Neuronal stem cell (in vitro differentiated cells): Measurements from ENCODE around the gene AAGAB.

Experiments
- DNase-seq: peaks from one replicate; pipeline ENCODE4 v3.0.0-alpha.2; 2013; ENCODE audit warnings: low spot score
- H2AFZ ChIP-seq: one replicate; pipeline ENCODE4 v1.6.1; 2013; ENCODE audit warnings: mild to moderate bottlenecking, low read length, inconsistent platforms
- H2AK5ac ChIP-seq: 2 replicates; pipeline ENCODE4 v1.6.1; 2013; ENCODE audit warnings: low read depth, mild to moderate bottlenecking, inconsistent platforms, low read length, moderate library complexity, mixed read lengths
- H2BK120ac ChIP-seq: 2 replicates; pipeline ENCODE4 v1.6.1; 2013; ENCODE audit warnings: low read depth, mild to moderate bottlenecking, inconsistent platforms, low read length, moderate library complexity, mixed read lengths
- H2BK12ac ChIP-seq: one replicate; pipeline ENCODE4 v1.6.1; 2013; ENCODE audit warnings: low read length, inconsistent platforms
- H2BK15ac ChIP-seq: 2 replicates; pipeline ENCODE4 v1.6.1; 2013; ENCODE audit warnings: mild to moderate bottlenecking, low read length, inconsistent platforms, mixed read lengths
- H2BK5ac ChIP-seq: one replicate; pipeline ENCODE4 v1.6.1; 2013; ENCODE audit warnings: inconsistent platforms, mild to moderate bottlenecking, low read length, moderate library complexity
- H3K14ac ChIP-seq: one replicate; pipeline ENCODE4 v1.6.1; 2013; ENCODE audit warnings: low read length, inconsistent platforms
- H3K18ac ChIP-seq: 2 replicates; pipeline ENCODE4 v1.6.1; 2013; ENCODE audit warnings: low read length, inconsistent platforms
- H3K23ac ChIP-seq: 2 replicates; pipeline ENCODE4 v1.6.1; 2013; ENCODE audit warnings: low read depth, mild to moderate bottlenecking, mixed read lengths, low read length, inconsistent platforms; ENCODE audit not compliant: poor library complexity
- H3K27ac ChIP-seq: replicated peaks from 3 replicates; pipeline ENCODE4 v1.5.1; 2013; ENCODE audit warnings: low read length, inconsistent platforms
- H3K27me3 ChIP-seq, 3 experiments: 2 replicates each; pipeline ENCODE4 v1.6.1; 2013; ENCODE audit warnings: low read length in 3 of 3, mild to moderate bottlenecking in 2 of 3, inconsistent platforms in 1 of 3, low read depth in 1 of 3, mixed read lengths in 1 of 3, moderate library complexity in 1 of 3; ENCODE audit not compliant: control insufficient read depth in 3 of 3, insufficient read depth in 3 of 3
- H3K36me3 ChIP-seq, 2 donors: replicated peaks in 1 of 2; 2 replicates each; pipeline ENCODE4 v1.6.1; 2013; ENCODE audit warnings: low read length in 2 of 2; ENCODE audit not compliant: control insufficient read depth in 2 of 2, insufficient read depth in 2 of 2
- H3K4ac ChIP-seq: 2 replicates; pipeline ENCODE4 v1.6.1; 2013; ENCODE audit warnings: inconsistent platforms, mild to moderate bottlenecking, low read length, moderate library complexity
- H3K4me1 ChIP-seq, 2 donors: 1 replicate in 1 of 2; 2 replicates in 1 of 2; pipeline ENCODE4 v1.6.1; 2013; ENCODE audit warnings: low read length in 2 of 2, low read depth in 1 of 2; ENCODE audit not compliant: control insufficient read depth in 2 of 2, insufficient read depth in 1 of 2
- H3K4me2 ChIP-seq: one replicate; pipeline ENCODE4 v1.6.1; 2013; ENCODE audit warnings: mild to moderate bottlenecking, low read length, inconsistent platforms; ENCODE audit not compliant: insufficient read depth, poor library complexity, severe bottlenecking
- H3K4me3 ChIP-seq, 2 donors: 2 replicates each; pipeline ENCODE4 v1.5.1; 2013; ENCODE audit warnings: low read length in 2 of 2, mild to moderate bottlenecking in 2 of 2, inconsistent platforms in 1 of 2, moderate library complexity in 1 of 2
- H3K79me1 ChIP-seq: one replicate; pipeline ENCODE4 v1.6.1; 2013; ENCODE audit warnings: low read depth, mild to moderate bottlenecking, inconsistent platforms, low read length, moderate library complexity
- H3K9ac ChIP-seq: one replicate; pipeline ENCODE4 v1.6.1; 2013; ENCODE audit warnings: mild to moderate bottlenecking, low read depth, low read length, inconsistent platforms; ENCODE audit not compliant: poor library complexity
- H3K9me3 ChIP-seq, 2 donors: replicated peaks in 1 of 2; 2 replicates each; pipeline versions ENCODE3 to v1.6.1; 2013; ENCODE audit warnings: low read length in 2 of 2, mild to moderate bottlenecking in 2 of 2, inconsistent platforms in 1 of 2, low read depth in 1 of 2, mixed read lengths in 1 of 2, moderate library complexity in 1 of 2; ENCODE audit not compliant: control insufficient read depth in 2 of 2, insufficient read depth in 1 of 2
- H4K8ac ChIP-seq: one replicate; pipeline ENCODE4 v1.6.1; 2013; ENCODE audit warnings: low read depth, mild to moderate bottlenecking, inconsistent platforms, low read length, moderate library complexity
- H4K91ac ChIP-seq: one replicate; pipeline ENCODE4 v1.6.1; 2013; ENCODE audit warnings: low read length, low read depth, mild to moderate bottlenecking, inconsistent platforms; ENCODE audit not compliant: poor library complexity
- WGBS, 2 donors: extraction: QIAGEN DNeasy Blood & Tissue Kit; methylation state at CpG; one replicate each; pipeline ENCODE4 v1.1.7; 2013; ENCODE audit warnings: missing lambda C conversion rate in 2 of 2, mixed read lengths in 1 of 2; ENCODE audit not compliant: insufficient read length in 2 of 2, insufficient replicate concordance in 1 of 2; ENCODE audit errors: extremely low coverage in 2 of 2; 5-methylcytosine and 5-hydroxymethylcytosine counted together

The AAGAB gene

GRCh38 chr15:67164811-67165253, 89.6 kb downstream of the AAGAB start:
- Histone ChIP-seq H3K4me3 (no peak overlapping the region), H3K14ac (no peak overlapping the region), H2AFZ (no peak overlapping the region), H2BK120ac (peak overlapping the region; percentile 57), H3K4me2 (no peak overlapping the region), H3K79me1 (no peaks in the 10 kb centered on the region), H3K9me3 (no peaks in the 10 kb centered on the region), H3K27ac (no peak overlapping the region), H4K91ac (no peak overlapping the region), H3K4ac (no peak overlapping the region), H2BK15ac (no peak overlapping the region), H3K4me1 (peaks cover 18 to 20% of the 10 kb centered on the region in 2 donors), H3K36me3 (peaks cover 16 to 45% of the 10 kb centered on the region in 2 donors), H4K8ac (peak overlapping the region; percentile 45), H3K23ac (no peak overlapping the region), H3K18ac (peak overlapping the region; percentile 80), H2BK12ac (no peak overlapping the region), H2BK5ac (peak overlapping the region; percentile 30), H3K27me3 (no peaks in the 10 kb centered on the region), H3K9ac (no peak overlapping the region), H2AK5ac (peak overlapping the region; percentile 54)
- no peak for DNase-seq
- WGBS, 2 donors: no CpG with 5 or more reads among the region's 17 CpGs

GRCh38 chr15:67164401-67164791, 90.1 kb downstream of the AAGAB start:
- DNase-seq: no peak
- no peak overlapping the region for H3K4me2 ChIP-seq
- H2BK5ac ChIP-seq: no peak overlapping the region
- no peak overlapping the region for H3K4me3 ChIP-seq
- no peak overlapping the region for H3K27ac ChIP-seq
- no peak overlapping the region for H2BK15ac ChIP-seq
- H3K23ac ChIP-seq: no peak overlapping the region
- no peak overlapping the region for H3K9ac ChIP-seq
- peak overlapping the region; percentile 80 for H3K18ac ChIP-seq
- peak overlapping the region; percentile 29 for H3K4ac ChIP-seq
- no peaks in the 10 kb centered on the region for H3K79me1 ChIP-seq
- no peak overlapping the region for H4K91ac ChIP-seq
- no peak overlapping the region for H4K8ac ChIP-seq
- WGBS, 2 donors: no CpG with 5 or more reads among the region's 5 CpGs
- H2BK120ac ChIP-seq: no peak overlapping the region
- peaks cover 16 to 41% of the 10 kb centered on the region in 2 donors for H3K36me3 ChIP-seq
- no peaks in the 10 kb centered on the region for H3K9me3 ChIP-seq
- no peak overlapping the region for H2AFZ ChIP-seq
- peaks cover 18 to 20% of the 10 kb centered on the region in 2 donors for H3K4me1 ChIP-seq
- H2AK5ac ChIP-seq: peak overlapping the region; percentile 54
- no peaks in the 10 kb centered on the region for H3K27me3 ChIP-seq
- no peak overlapping the region for H3K14ac ChIP-seq
- H2BK12ac ChIP-seq: no peak overlapping the region

DNA sequence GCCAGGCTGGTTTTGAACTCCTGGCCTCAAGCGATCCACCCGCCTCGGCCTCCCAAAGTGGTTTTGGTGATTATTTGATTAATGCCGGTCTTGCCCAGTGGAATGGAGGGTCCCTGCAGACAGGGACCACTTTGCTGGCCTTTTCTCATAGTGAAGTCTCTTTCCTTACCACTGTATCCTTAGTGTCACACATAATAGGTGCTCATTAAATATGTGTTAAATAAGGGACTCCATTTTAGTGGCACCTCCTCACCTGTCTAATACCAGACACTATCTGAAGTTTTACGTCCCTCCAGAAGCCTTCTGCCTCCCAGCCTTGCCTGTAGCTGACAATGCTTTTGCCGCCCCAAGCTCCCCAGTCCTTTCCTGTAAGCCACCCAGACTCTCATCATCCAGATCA, 91.3 kb downstream of the AAGAB start:
- no CpG with 5 or more reads among the region's 6 CpGs for WGBS, 2 donors

GRCh38 chr15:67161881-67162280, 92.6 kb downstream of the AAGAB start:
- WGBS, 2 donors: no CpG with 5 or more reads among the region's 4 CpGs
- Histone ChIP-seq H3K23ac (no peak overlapping the region), H3K9ac (no peak overlapping the region), H3K36me3 (peaks cover 4 to 21% of the 10 kb centered on the region in 2 donors), H2BK120ac (no peak overlapping the region), H2AFZ (no peak overlapping the region), H3K4ac (no peak overlapping the region), H4K8ac (no peak overlapping the region), H2BK5ac (no peak overlapping the region), H2BK12ac (no peak overlapping the region), H3K27ac (no peak overlapping the region), H2AK5ac (no peak overlapping the region), H3K4me1 (peaks cover 18 to 20% of the 10 kb centered on the region in 2 donors), H3K14ac (no peak overlapping the region), H3K27me3 (no peaks in the 10 kb centered on the region), H3K18ac (no peak overlapping the region), H4K91ac (no peak overlapping the region), H3K79me1 (peaks cover 5% of the 10 kb centered on the region), H3K4me2 (no peak overlapping the region), H2BK15ac (no peak overlapping the region), H3K4me3 (no peak overlapping the region), H3K9me3 (no peaks in the 10 kb centered on the region)
- no peak for DNase-seq

More for the DNA sequence above, 91.3 kb downstream of the AAGAB start:
- DNase-seq: no peak
- Histone ChIP-seq H3K23ac (no peak overlapping the region), H2AK5ac (no peak overlapping the region), H3K4me3 (no peak overlapping the region), H3K27me3 (no peaks in the 10 kb centered on the region), H4K91ac (no peak overlapping the region), H4K8ac (no peak overlapping the region), H2BK12ac (no peak overlapping the region), H2BK15ac (no peak overlapping the region), H3K4me2 (no peak overlapping the region), H3K14ac (no peak overlapping the region), H2AFZ (no peak overlapping the region), H3K9ac (no peak overlapping the region), H3K4me1 (peaks cover 18 to 20% of the 10 kb centered on the region in 2 donors), H3K79me1 (peaks cover 4% of the 10 kb centered on the region), H3K18ac (no peak overlapping the region), H2BK120ac (no peak overlapping the region), H3K36me3 (peaks cover 11 to 33% of the 10 kb centered on the region in 2 donors), H3K4ac (no peak overlapping the region), H3K27ac (no peak overlapping the region), H2BK5ac (no peak overlapping the region), H3K9me3 (no peaks in the 10 kb centered on the region)
